GM12864 (cell line): ENCODE data around the gene SMCHD1.

Experiments
- DNase-seq: peaks from one replicate; pipeline ENCODE4 v3.0.0-alpha.2; 2011; ENCODE audit warnings: low read depth
- H3K4me3 ChIP-seq: 2 replicates; pipeline ENCODE4 v1.5.1; 2011; ENCODE audit warnings: mild to moderate bottlenecking, low read depth, low read length, control low read depth
- CTCF ChIP-seq: IDR thresholded peaks from 2 replicates; pipeline ENCODE4 v1.5.1; 2011; ENCODE audit warnings: low read depth, mild to moderate bottlenecking, moderate library complexity, low read length, control low read depth, inconsistent platforms; ENCODE audit errors: missing control alignments

The SMCHD1 gene

GRCh38 chr18:2681993-2682603 lies 26.6 kb downstream of the SMCHD1 start:
- no peak for TF ChIP-seq CTCF
- H3K4me3 ChIP-seq, result no peak overlapping the region
- DNase-seq, result no peak

GRCh38 chr18:2683055-2683454 lies 27.5 kb downstream of the SMCHD1 start:
- H3K4me3 ChIP-seq, result no peak overlapping the region
- DNase-seq, result no peak
- no peak for TF ChIP-seq CTCF

GRCh38 chr18:2686349-2686968 lies 30.9 kb downstream of the SMCHD1 start:
- no peak overlapping the region for H3K4me3 ChIP-seq
- no peak for DNase-seq
- no peak for TF ChIP-seq CTCF

- no peak overlapping the region; the same call in 1 of the 2 replicates for H3K4me3 ChIP-seq
- TF ChIP-seq CTCF, result no peak
- no peak for DNase-seq
Observed at GRCh38 chr18:2687390-2688001, 32.0 kb downstream of the SMCHD1 start.

GRCh38 chr18:2692508-2692907 lies 37.0 kb downstream of the SMCHD1 start:
- no peak for TF ChIP-seq CTCF
- DNase-seq, result no peak
- no peak overlapping the region for H3K4me3 ChIP-seq

GRCh38 chr18:2697184-2697583 lies 41.7 kb downstream of the SMCHD1 start:
- TF ChIP-seq CTCF, result no peak
- DNase-seq, result no peak
- H3K4me3 ChIP-seq, result no peak overlapping the region
